Measurements from ENCODE around the gene YEATS2.
"Not testable (repeated sequence)": the region's sequence is repeated elsewhere in the genome, so short reads cannot be mapped to it uniquely, and the experiment has no call there.

The YEATS2 gene

GRCh38 chr3:183711516-183711915, 13.9 kb downstream of the YEATS2 start:
- no peak for DNase-seq (ENCODE audit: extremely low read depth in 1 of 2, low read depth in 1 of 2)

GRCh38 chr3:183714622-183715021, 17.0 kb downstream of the YEATS2 start:
- DNase-seq (ENCODE audit: extremely low read depth in 1 of 2, low read depth in 1 of 2) = no peak

GRCh38 chr3:183718012-183718411, 20.4 kb downstream of the YEATS2 start:
- no peak for DNase-seq (ENCODE audit: extremely low read depth in 1 of 2, low read depth in 1 of 2)

- no peak for DNase-seq (ENCODE audit: extremely low read depth in 1 of 2, low read depth in 1 of 2)
These were observed 27.8 kb downstream of the YEATS2 start for GRCh38 chr3:183725387-183725786.

DNA sequence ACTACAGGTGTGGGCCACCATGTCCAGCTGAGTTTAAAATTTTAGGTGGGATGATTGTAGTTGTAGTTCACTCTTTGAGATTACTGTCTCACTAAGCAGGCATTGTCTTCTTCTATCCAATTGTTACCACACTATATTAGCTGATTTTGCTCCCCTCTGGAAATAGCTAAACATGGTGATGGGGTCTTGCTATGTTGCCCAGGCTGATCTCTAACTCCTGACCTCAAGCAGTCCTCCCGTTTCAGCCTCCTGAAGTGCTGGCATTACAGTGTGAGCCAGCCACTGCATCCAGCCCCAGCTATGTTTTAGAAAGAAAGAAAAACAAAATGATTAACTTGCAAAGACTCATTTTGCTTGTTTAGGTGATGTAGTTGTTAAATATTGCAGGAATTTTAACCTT, 30.6 kb downstream of the YEATS2 start:
- DNase-seq (ENCODE audit: extremely low read depth in 1 of 2, low read depth in 1 of 2) = no peak

- no peak for DNase-seq (ENCODE audit: extremely low read depth in 1 of 2, low read depth in 1 of 2)
These were observed 32.8 kb downstream of the YEATS2 start for GRCh38 chr3:183730361-183730760.

- DNase-seq (ENCODE audit: extremely low read depth in 1 of 2, low read depth in 1 of 2) = no peak
These were observed 34.0 kb downstream of the YEATS2 start for GRCh38 chr3:183731611-183732010.

DNA sequence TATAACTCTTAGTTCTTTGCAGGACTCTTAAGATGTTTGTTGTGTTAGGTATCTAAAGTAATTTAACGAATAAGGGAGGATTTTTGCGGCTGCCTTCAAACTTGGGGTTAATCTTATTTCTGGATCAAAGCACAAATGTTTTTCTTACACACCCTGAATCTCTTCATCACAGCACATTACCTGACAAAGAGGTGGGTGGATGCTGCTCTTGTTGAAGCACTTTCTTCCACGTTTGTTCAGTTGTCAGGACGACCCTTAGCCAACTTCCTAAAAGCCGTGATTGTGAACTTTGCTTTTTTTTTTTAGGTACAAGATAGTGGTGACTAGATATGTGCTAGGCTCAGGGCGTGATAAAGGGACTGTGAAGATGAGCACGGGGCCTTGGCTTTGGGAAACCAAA, 36.0 kb downstream of the YEATS2 start:
- no peak for DNase-seq (ENCODE audit: extremely low read depth in 1 of 2, low read depth in 1 of 2)

- DNase-seq (ENCODE audit: extremely low read depth in 1 of 2, low read depth in 1 of 2) = no peak
These were observed 37.3 kb downstream of the YEATS2 start for GRCh38 chr3:183734750-183735494.

- no peak for DNase-seq (ENCODE audit: extremely low read depth in 1 of 2, low read depth in 1 of 2)
These were observed 39.5 kb downstream of the YEATS2 start for GRCh38 chr3:183737116-183737515.

GRCh38 chr3:183740154-183740553, 42.6 kb downstream of the YEATS2 start:
- not testable (repeated sequence) for DNase-seq (ENCODE audit: extremely low read depth in 1 of 2, low read depth in 1 of 2)

DNA sequence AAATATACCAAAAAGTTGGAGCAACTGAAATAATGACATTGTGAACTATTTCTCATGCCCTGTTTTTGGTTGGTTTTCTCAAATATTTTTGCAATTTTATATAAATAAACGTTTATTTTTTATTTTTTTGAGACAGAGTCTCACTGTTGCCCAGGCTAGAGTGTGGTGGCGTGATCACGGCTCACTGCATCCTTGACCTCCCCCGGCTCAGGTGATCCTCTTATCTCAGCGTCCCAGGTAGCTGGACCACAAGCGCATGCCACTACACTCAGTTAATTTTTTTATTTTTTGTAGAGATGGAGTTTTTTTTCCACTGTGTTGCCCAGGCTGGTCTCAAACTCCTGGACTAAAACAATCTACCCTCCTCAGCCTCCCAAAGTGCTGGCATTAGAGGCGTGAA, 45.6 kb downstream of the YEATS2 start:
- DNase-seq (ENCODE audit: extremely low read depth in 1 of 2, low read depth in 1 of 2) = no peak

DNA sequence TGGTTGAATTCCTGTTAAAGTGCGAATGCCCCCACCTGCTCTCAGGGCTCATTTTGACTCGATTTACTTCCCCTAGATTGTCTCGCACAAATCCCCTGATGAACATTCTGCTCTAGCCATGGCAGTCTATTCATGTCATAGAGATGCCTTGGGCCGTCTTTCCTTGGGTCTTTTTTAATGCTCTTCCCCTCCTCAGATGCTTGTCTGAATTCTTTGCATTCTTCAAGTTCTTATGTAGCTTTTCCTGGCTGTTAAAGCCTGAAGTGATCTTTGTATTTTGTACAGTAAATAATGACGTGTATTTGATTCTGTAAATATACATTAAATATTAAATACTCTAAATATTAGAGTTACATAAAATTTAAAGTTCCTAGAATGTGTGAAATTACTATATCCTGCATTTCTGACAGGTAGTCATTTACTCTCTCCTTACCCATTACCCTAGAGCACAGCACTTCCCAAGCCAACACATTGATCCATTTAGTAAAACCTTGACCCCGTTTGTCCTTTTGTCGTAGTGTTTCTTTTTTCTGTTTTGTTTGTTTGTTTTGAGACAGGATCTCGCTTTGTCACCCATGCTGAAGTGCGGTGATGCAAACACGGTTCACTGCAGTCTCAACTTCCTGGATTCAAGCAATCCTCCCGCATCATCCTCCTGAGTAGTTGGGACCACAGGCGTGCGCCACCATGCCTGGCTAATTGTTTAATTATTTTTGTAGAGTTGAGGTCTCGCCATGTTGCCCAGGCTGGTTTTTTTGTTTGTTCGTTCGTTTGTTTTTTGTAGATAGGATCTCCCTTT, 47.9 kb downstream of the YEATS2 start:
- DNase-seq (ENCODE audit: extremely low read depth in 1 of 2, low read depth in 1 of 2) = no peak

GRCh38 chr3:183754052-183754451, 56.5 kb downstream of the YEATS2 start:
- DNase-seq (ENCODE audit: extremely low read depth in 1 of 2, low read depth in 1 of 2) = no peak

DNA sequence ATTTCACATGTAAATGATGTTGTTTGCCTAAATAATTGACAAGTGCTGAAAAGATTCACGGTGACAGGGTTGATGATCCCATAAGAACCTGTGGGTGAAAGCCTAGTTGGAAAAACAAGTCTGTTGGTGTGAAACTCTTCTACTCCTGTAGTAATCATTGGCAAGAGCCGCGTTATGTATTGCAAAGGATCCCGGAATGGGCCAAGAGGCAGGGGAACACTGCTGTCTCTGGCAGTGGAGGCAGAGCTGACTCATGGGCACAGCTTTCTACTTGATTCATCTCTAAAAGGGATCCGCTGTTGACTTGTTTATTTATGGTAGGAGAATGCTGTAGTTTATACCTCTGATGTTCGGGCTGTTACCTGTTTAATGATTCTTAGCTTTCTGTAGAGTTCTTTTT, 64.7 kb downstream of the YEATS2 start:
- no peak for DNase-seq (ENCODE audit: extremely low read depth in 1 of 2, low read depth in 1 of 2)

DNA sequence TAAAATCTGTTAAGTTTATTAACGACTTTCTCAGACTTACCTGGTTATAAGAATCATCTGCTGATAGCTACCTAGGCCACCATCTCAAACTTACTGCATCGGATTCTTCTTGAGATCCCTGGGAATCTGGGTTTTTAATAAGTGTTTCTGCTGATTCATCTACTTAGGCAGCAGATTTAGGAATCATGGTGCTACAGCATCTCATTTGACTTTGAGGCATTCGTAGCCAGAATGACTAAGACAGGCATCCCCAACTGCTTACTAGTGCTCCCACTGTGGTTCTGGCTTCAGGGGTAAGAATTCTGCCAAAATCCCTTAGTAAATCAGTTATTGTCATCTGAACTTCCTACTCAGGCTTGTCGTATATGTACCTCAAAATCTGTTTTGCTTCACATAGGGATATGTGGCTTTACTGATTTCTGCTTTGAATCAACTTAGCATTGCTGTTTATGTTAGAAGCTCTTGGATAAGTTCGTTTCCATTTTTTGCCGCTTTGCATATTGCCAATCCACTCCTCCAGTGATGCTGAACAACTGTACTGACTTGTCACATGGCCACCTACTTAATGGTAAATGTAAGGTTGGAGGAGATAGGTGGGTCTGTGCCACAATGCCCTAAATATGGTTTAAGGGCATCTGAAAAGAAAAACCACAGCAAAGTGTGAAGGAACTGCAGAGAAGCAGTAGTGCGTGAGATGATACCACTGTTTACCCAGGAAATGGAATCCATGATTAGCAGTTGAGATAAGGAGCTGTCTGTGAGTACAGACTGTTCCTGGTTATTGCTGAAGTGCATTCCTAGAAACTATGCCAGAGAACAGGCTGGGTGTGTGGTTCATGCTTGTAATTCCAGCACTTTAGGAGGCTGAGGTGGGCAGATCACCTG, 67.5 kb downstream of the YEATS2 start:
- no peak for DNase-seq (ENCODE audit: extremely low read depth in 1 of 2, low read depth in 1 of 2)

DNA sequence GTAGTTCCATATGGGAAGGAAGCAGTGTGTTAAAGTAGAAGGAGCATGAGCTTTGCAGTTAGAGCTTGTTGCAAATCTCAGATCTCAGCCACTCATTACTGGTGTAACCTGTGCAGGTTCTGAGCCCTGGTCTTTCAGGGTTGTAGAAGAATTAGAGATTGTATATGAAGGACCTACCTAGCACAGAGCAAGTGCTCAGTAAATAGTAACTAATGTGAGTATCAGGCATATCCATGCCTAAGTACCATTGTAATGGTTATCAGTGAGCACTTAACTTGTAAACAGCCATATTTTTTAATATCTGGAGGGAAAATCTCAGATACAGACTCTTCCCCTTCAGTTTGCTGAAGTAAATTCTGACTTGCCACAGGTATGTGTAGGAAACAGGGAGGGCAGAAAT, 68.5 kb downstream of the YEATS2 start:
- DNase-seq (ENCODE audit: extremely low read depth in 1 of 2, low read depth in 1 of 2) = no peak

GRCh38 chr3:183766745-183767606, 69.4 kb downstream of the YEATS2 start:
- peak; percentile 43 to 51 for DNase-seq (ENCODE audit: extremely low read depth in 1 of 2, low read depth in 1 of 2)

DNA sequence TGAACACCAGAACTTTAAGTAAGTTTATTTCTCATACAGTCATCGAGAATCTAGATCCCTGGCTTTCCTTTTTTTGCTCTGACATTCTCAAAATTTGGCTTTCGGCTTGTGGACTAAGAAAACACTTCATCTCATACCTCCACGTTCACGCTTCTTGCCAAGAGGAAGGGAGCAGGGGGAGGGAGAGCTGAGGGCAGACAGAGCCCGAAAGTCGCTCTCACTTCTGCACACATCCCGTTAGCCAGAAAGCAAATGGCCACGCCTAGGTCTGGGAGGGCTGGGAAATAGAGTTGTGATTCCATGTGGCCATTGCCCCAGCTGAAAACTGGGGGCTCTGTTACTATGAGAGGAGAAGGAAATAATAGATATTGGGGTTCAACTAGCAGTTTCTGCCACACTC, 70.5 kb downstream of the YEATS2 start:
- DNase-seq (ENCODE audit: extremely low read depth in 1 of 2, low read depth in 1 of 2) = no peak

- DNase-seq (ENCODE audit: extremely low read depth in 1 of 2, low read depth in 1 of 2) = no peak
These were observed 71.9 kb downstream of the YEATS2 start for GRCh38 chr3:183769453-183769852.

All from activated CD8-positive, alpha-beta memory T cell treated with anti-CD3 and anti-CD28 coated beads for 1 hour (primary cell).